Testis (tissue), 3 donors: Measurements from ENCODE around the gene NUDT7. TPM values are rescaled to one million over a fixed set of nuclear protein-coding genes. Genes with fewer than 3 reads are reported as not detected.

Experiments used
- DNase-seq: peaks from one replicate; pipeline ENCODE4 v3.0.0-alpha.2; 2019
- H3K27ac ChIP-seq, 2 donors: fragments of 200-600 bp; sonication (generic); one replicate each; pipeline ENCODE4 v1.5.1; 2019
- H3K27me3 ChIP-seq: fragments of 200-600 bp; sonication (generic); one replicate; pipeline ENCODE4 v1.5.1; 2019
- H3K36me3 ChIP-seq: fragments of 200-600 bp; sonication (generic); one replicate; pipeline ENCODE4 v1.5.1; 2017; ENCODE audit warnings: low read depth; ENCODE audit errors: missing control alignments
- H3K4me1 ChIP-seq: fragments of 200-600 bp; sonication (generic); one replicate; pipeline ENCODE4 v1.5.1; 2019
- H3K4me3 ChIP-seq, 2 donors: fragments of 200-600 bp; sonication (generic); one replicate each; pipeline ENCODE4 v1.5.1; 2017 to 2019
- H3K9me3 ChIP-seq: fragments of 200-600 bp; sonication (generic); one replicate; pipeline ENCODE4 v1.5.1; 2017
- POLR2A ChIP-seq: fragments of 450-650 bp; IDR thresholded peaks from one replicate; pipeline ENCODE4 v1.6.1; 2017; ENCODE audit warnings: antibody characterized with exemption, mild to moderate bottlenecking, moderate library complexity
- WGBS, 2 donors: methylation state at CpG; one replicate each; pipeline ENCODE4 v1.1.5; 2018; 5-methylcytosine and 5-hydroxymethylcytosine counted together
- intact Hi-C: fragments of 100-400 bp; cut with DNase I; formaldehyde crosslinking; loops from one replicate; pipeline ENCODE4 v1.15.1; 2023; ENCODE audit warnings: low total_unique reads
- polyA plus RNA-seq: library from polyadenylated mRNA; stranded (reverse); fragments of 350-450 nt; fragmentation: Illumina TruSeq; extraction: RNeasy Lipid Tissue Mini Kit (QIAGEN cat#74804); gene quantifications from one replicate; pipeline ENCODE4 v1.2.3, GENCODE V29; 2014; ENCODE audit warnings: low read depth, low replicate concordance; ENCODE audit not compliant: insufficient read depth
- total RNA-seq, 2 donors: library from RNA; depleted of rRNA; stranded (reverse); fragments of >200 nt; gene quantifications; one replicate each; pipeline ENCODE4 v1.2.3, GENCODE V29; 2016
- TF ChIP-seq, protein P1 (sequence below), 3 experiments: fragments of 450-650 bp in 2 of 3; fragments of 200-600 bp in 1 of 3; sonication (generic) in 1 of 3; IDR thresholded peaks; one replicate each; pipeline ENCODE4 v1.5.1; 2016 to 2019; ENCODE audit warnings: antibody characterized with exemption in 3 of 3, mild to moderate bottlenecking in 2 of 3, moderate library complexity in 1 of 3

NUDT7 gene
- total and polyA plus RNA-seq, 3 donors from 2014 or later, result 10.4 to 18.6 (median 13.2) TPM

DNA sequence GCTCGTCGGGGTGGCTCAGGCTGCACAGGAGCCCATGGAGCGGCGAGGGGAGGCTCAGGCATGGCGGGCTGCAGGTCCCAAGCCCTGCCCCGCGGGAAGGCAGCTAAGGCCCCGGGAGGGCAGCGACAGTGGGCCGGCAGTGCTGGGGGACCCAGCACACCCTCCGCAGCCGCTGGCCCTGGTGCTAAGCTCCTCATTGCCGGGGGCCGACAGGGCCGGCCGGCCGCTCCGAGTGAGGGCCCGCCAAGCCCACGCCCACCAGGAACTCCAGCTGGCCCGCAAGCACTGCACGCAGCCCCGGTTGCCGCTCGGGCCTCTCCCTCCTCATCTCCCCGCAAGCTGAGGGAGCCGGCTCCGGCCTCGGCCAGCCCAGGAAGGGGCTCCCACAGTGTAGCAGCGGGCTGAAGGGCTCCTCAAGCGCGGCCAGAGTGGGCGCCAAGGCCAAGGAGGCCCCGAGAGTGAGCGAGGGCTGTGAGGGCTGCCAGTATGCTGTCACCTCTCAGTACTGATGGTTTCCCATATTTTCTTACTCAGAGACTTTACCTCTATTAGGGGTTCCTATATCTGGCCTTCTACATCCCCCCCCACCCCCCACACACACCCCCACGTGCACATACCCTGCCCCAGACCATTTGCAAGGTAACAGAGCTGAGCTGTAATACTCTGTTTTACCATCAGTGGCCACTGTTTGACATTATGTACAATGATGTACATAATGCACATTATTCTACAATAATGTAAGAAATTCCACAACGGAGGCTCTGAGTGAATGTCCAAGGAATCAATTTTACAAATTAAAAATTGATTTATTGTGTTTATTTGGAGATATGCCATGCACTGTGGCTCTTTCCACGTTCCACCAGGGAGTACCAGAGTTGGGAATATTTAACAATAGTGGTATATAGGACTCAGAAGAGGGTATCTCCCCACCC lies 62.4 kb downstream of the NUDT7 start:
- no peak for DNase-seq
- no peaks in the 10 kb centered on the region for H3K27me3 ChIP-seq
- H3K4me3 ChIP-seq, result peak overlapping the region; percentile 21 to 47
- no peak for TF ChIP-seq POLR2A
- TF ChIP-seq, protein P1, sequence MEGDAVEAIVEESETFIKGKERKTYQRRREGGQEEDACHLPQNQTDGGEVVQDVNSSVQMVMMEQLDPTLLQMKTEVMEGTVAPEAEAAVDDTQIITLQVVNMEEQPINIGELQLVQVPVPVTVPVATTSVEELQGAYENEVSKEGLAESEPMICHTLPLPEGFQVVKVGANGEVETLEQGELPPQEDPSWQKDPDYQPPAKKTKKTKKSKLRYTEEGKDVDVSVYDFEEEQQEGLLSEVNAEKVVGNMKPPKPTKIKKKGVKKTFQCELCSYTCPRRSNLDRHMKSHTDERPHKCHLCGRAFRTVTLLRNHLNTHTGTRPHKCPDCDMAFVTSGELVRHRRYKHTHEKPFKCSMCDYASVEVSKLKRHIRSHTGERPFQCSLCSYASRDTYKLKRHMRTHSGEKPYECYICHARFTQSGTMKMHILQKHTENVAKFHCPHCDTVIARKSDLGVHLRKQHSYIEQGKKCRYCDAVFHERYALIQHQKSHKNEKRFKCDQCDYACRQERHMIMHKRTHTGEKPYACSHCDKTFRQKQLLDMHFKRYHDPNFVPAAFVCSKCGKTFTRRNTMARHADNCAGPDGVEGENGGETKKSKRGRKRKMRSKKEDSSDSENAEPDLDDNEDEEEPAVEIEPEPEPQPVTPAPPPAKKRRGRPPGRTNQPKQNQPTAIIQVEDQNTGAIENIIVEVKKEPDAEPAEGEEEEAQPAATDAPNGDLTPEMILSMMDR (IDR thresholded peaks at IDR 0.05), result no peak
- 60 to 69% methylated on average over 13 to 38 of the region's 38 CpGs for WGBS, 2 donors
- no peaks in the 10 kb centered on the region for H3K9me3 ChIP-seq
- no peak overlapping the region for H3K27ac ChIP-seq
- no peaks in the 10 kb centered on the region for H3K36me3 ChIP-seq
- intact Hi-C loops, result no loop called here
- H3K4me1 ChIP-seq, result peaks cover 9% of the 10 kb centered on the region

DNA sequence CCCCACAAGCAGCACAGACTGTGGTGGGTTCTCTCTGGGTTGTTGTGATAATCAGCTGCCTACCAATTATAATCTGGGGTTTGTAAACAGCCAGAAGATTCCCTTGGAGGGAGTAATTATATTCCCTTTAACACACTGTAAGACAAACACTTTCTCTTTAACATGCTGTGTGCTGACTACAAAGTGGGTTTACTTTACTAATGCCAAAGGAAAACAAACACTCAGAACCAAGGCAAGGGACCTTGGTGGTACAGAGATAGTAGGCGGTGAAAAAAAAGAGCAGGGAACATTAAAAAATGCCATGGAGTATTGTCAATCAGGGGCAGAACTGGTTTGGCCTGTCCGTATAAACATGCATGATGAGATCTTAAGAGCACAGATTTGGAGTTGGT lies 63.1 kb downstream of the NUDT7 start:
- WGBS, 2 donors, result 69 to 85% methylated on average over 2 of the region's 2 CpGs
- Histone ChIP-seq H3K27ac (no peak overlapping the region), H3K9me3 (no peaks in the 10 kb centered on the region), H3K4me3 (no peak overlapping the region), H3K36me3 (no peaks in the 10 kb centered on the region), H3K27me3 (no peaks in the 10 kb centered on the region), H3K4me1 (peaks cover 9% of the 10 kb centered on the region)
- DNase-seq, result no peak
- intact Hi-C loops, result no loop called here
- TF ChIP-seq POLR2A, result no peak
- TF ChIP-seq, protein P1 (IDR thresholded peaks at IDR 0.05), result no peak

DNA sequence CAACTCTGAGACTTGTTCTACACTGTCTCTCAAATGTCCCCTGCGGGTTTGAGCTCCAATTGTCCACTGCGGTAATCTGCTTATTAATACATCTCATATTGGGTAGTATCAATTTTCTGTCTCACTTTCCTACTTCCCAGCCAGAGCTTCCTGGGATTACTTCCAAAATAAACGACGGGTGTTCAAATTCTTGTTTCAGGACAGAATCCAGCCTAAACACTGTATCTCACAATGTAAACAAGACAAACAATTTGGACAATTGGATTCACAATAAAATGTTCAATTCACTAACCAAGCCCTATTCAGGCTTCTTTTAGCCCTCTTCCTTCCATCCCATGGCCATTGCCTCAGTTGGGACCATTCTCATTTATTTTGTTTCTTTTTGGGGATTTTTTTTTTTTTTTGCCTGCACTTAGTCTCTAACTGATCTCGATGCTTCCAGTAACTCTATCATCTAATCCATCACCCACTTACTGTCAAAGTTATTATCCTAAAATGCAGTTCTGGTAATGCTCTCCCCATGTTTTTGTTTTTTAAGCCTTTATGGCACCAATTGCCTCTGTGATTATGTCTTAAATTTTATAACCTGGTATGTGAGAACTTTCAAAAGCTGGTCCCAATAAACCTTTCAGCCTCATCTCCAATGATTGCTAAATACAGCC lies 64.0 kb downstream of the NUDT7 start:
- TF ChIP-seq, protein P1 (IDR thresholded peaks at IDR 0.05), result no peak
- TF ChIP-seq POLR2A, result no peak
- Histone ChIP-seq H3K27ac (no peak overlapping the region), H3K36me3 (no peaks in the 10 kb centered on the region), H3K27me3 (no peaks in the 10 kb centered on the region), H3K4me3 (no peak overlapping the region), H3K9me3 (no peaks in the 10 kb centered on the region), H3K4me1 (peaks cover 9% of the 10 kb centered on the region)
- whole genome bisulfite sequencing, 2 donors, result 46 to 55% methylated on average over 5 of the region's 5 CpGs
- DNase-seq, result no peak
- intact Hi-C loops, result no loop called here

DNA sequence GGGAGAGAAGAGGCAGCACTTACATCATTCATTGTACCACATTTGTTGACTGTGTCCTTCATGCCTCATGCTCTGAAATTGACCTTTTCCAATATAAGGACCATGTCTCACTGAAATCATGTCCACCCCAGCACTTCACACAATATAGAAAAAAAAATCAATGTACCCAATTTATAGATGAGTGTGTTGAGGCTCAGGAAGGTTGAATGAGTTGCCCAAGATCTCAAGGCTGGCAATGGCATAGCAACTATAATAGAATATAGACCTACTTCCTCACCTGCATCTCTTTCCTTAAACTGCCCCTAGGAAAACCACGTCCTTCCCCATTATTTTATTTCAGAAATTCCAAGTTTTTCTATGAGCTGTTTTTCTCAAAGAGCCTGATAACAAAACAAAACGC lies 65.1 kb downstream of the NUDT7 start:
- H3K4me1 ChIP-seq, result peaks cover 9% of the 10 kb centered on the region
- H3K27me3 ChIP-seq, result no peaks in the 10 kb centered on the region
- no peak for TF ChIP-seq POLR2A
- TF ChIP-seq, protein P1 (IDR thresholded peaks at IDR 0.05), result no peak
- 22 to 35% methylated on average over 2 of the region's 2 CpGs for WGBS, 2 donors
- intact Hi-C loops, result no loop called here
- no peaks in the 10 kb centered on the region for H3K9me3 ChIP-seq
- no peak for DNase-seq
- H3K27ac ChIP-seq, result no peak overlapping the region
- H3K4me3 ChIP-seq, result no peak overlapping the region
- H3K36me3 ChIP-seq, result no peaks in the 10 kb centered on the region
